Prostate gland (tissue), 2 donors: ENCODE data around the gene TMEM123. TPM values are rescaled to one million over a fixed set of nuclear protein-coding genes. Genes with fewer than 3 reads are reported as not detected.
"Not testable (repeated sequence)": the region's sequence is repeated elsewhere in the genome, so short reads cannot be mapped to it uniquely, and the experiment has no call there.

Source experiments
- DNase-seq: peaks from one replicate; pipeline ENCODE4 v3.0.0-alpha.2; 2019; ENCODE audit warnings: low spot score
- H3K27ac ChIP-seq, 2 donors: fragments of 200-600 bp; sonication (generic); 2 replicates each; pipeline ENCODE4 v1.5.1; 2017 to 2019
- H3K27me3 ChIP-seq: fragments of 200-600 bp; sonication (generic); replicated peaks from 2 replicates; pipeline ENCODE4 v1.5.1; 2019; ENCODE audit not compliant: insufficient read depth
- H3K36me3 ChIP-seq, 2 donors: fragments of 200-600 bp; sonication (generic); 1 replicate in 1 of 2; 2 replicates in 1 of 2; pipeline versions ENCODE4 v1.5.1 to v1.8.1; 2017 to 2019
- H3K4me1 ChIP-seq: fragments of 200-600 bp; sonication (generic); replicated peaks from 2 replicates; pipeline ENCODE4 v1.5.1; 2019
- H3K4me3 ChIP-seq, 2 donors: fragments of 200-600 bp; sonication (generic); 2 replicates each; pipeline ENCODE4 v1.5.1; 2017 to 2019
- H3K9me3 ChIP-seq: fragments of 200-600 bp; sonication (generic); 2 replicates; pipeline ENCODE4 v1.5.1; 2017
- CTCF ChIP-seq, 4 experiments: fragments of 200-600 bp in 2 of 4; fragments of 450-650 bp in 2 of 4; sonication (generic) in 2 of 4; IDR thresholded peaks; 1 replicate in 3 of 4; 2 replicates in 1 of 4; pipeline ENCODE4 v1.5.1; 2016 to 2019; ENCODE audit warnings: antibody characterized with exemption in 4 of 4, mild to moderate bottlenecking in 2 of 4, moderate library complexity in 2 of 4
- POLR2A ChIP-seq: fragments of 450-650 bp; IDR thresholded peaks from one replicate; pipeline ENCODE4 v1.6.1; 2016; ENCODE audit warnings: antibody characterized with exemption, mild to moderate bottlenecking
- POLR2AphosphoS5 ChIP-seq: sonication (generic); formaldehyde crosslinking; IDR thresholded peaks from one replicate; pipeline ENCODE4 v1.6.1; 2017; ENCODE audit warnings: antibody characterized with exemption
- WGBS: methylation state at CpG from one replicate; pipeline ENCODE4 v1.1.5; 2018; 5-methylcytosine and 5-hydroxymethylcytosine counted together
- intact Hi-C: fragments of 100-400 bp; cut with DNase I; formaldehyde crosslinking; loops from one replicate; pipeline ENCODE4 v1.14.2; 2022
- total RNA-seq, 2 donors: library from RNA; depleted of rRNA; stranded (reverse); fragments of >200 nt; gene quantifications; one replicate each; pipeline ENCODE4 v1.1.0, GENCODE V29; 2016

Gene TMEM123
- total RNA-seq, 2 donors from 2014 or later: 205 to 227 TPM

- no peaks in the 10 kb centered on the region for H3K36me3 ChIP-seq
- 75% methylated on average over 18 of the region's 18 CpGs for WGBS
- no peak overlapping the region for H3K4me3 ChIP-seq
- TF ChIP-seq POLR2A: no peak
- no peak for TF ChIP-seq POLR2AphosphoS5
- TF ChIP-seq CTCF (IDR thresholded peaks at IDR 0.05): no peak
- DNase-seq: no peak
- no peaks in the 10 kb centered on the region for H3K27me3 ChIP-seq
- no peak overlapping the region for H3K27ac ChIP-seq
- H3K9me3 ChIP-seq: no peaks in the 10 kb centered on the region
- H3K4me1 ChIP-seq: no peaks in the 10 kb centered on the region
- intact Hi-C loops: no loop called here
Measured at GRCh38 chr11:102438311-102439062, 14.1 kb downstream of the TMEM123 start.

GRCh38 chr11:102437727-102438126 is 14.8 kb downstream of the TMEM123 start:
- DNase-seq: no peak
- TF ChIP-seq CTCF (IDR thresholded peaks at IDR 0.05) (no peak), POLR2AphosphoS5 (no peak), POLR2A (no peak)
- H3K4me1 ChIP-seq: no peaks in the 10 kb centered on the region
- no peaks in the 10 kb centered on the region for H3K9me3 ChIP-seq
- WGBS: 71% methylated on average over 2 of the region's 2 CpGs
- no peak overlapping the region for H3K4me3 ChIP-seq
- no peaks in the 10 kb centered on the region for H3K27me3 ChIP-seq
- no peaks in the 10 kb centered on the region for H3K36me3 ChIP-seq
- intact Hi-C loops: no loop called here
- no peak overlapping the region for H3K27ac ChIP-seq

- intact Hi-C loops: no loop called here
- 82% methylated on average over 2 of the region's 2 CpGs for WGBS
Measured at GRCh38 chr11:102436976-102437375, 15.6 kb downstream of the TMEM123 start.

GRCh38 chr11:102436561-102436960 is 16.0 kb downstream of the TMEM123 start:
- 86% methylated on average over 3 of the region's 3 CpGs for WGBS
- no peak overlapping the region for H3K4me3 ChIP-seq
- TF ChIP-seq POLR2A: no peak
- no peak for TF ChIP-seq POLR2AphosphoS5
- TF ChIP-seq CTCF (IDR thresholded peaks at IDR 0.05): no peak
- intact Hi-C loops: no loop called here
- no peak for DNase-seq
- no peaks in the 10 kb centered on the region for H3K4me1 ChIP-seq
- H3K36me3 ChIP-seq: no peaks in the 10 kb centered on the region
- H3K9me3 ChIP-seq: no peaks in the 10 kb centered on the region
- H3K27me3 ChIP-seq: no peaks in the 10 kb centered on the region
- H3K27ac ChIP-seq: no peak overlapping the region

More at GRCh38 chr11:102436976-102437375, 15.6 kb downstream of the TMEM123 start:
- H3K36me3 ChIP-seq: no peaks in the 10 kb centered on the region
- H3K4me1 ChIP-seq: no peaks in the 10 kb centered on the region
- H3K27me3 ChIP-seq: no peaks in the 10 kb centered on the region
- H3K27ac ChIP-seq: no peak overlapping the region
- no peak overlapping the region for H3K4me3 ChIP-seq
- no peaks in the 10 kb centered on the region for H3K9me3 ChIP-seq
- no peak for DNase-seq
- TF ChIP-seq POLR2A: no peak
- TF ChIP-seq CTCF (IDR thresholded peaks at IDR 0.05): no peak
- no peak for TF ChIP-seq POLR2AphosphoS5

- H3K4me3 ChIP-seq: no peak overlapping the region
- H3K9me3 ChIP-seq: no peaks in the 10 kb centered on the region
- DNase-seq: no peak
- 95% methylated on average over 3 of the region's 3 CpGs for WGBS
- intact Hi-C loops: no loop called here
- H3K36me3 ChIP-seq: no peaks in the 10 kb centered on the region
- TF ChIP-seq POLR2AphosphoS5 (no peak), POLR2A (no peak), CTCF (IDR thresholded peaks at IDR 0.05) (no peak)
- H3K27me3 ChIP-seq: no peaks in the 10 kb centered on the region
- no peaks in the 10 kb centered on the region for H3K4me1 ChIP-seq
- no peak overlapping the region for H3K27ac ChIP-seq
Measured at GRCh38 chr11:102435688-102436087, 16.9 kb downstream of the TMEM123 start.

- WGBS: 76% methylated on average over 3 of the region's 3 CpGs
- DNase-seq, H3K9me3 ChIP-seq, H3K4me1 ChIP-seq, H3K36me3 ChIP-seq, H3K27ac ChIP-seq, H3K4me3 ChIP-seq, H3K27me3 ChIP-seq, intact Hi-C loops: not testable (repeated sequence)
Measured at GRCh38 chr11:102433571-102433970, 19.0 kb downstream of the TMEM123 start.

- H3K4me3 ChIP-seq, H3K4me1 ChIP-seq, H3K27me3 ChIP-seq, H3K9me3 ChIP-seq, H3K27ac ChIP-seq, H3K36me3 ChIP-seq, DNase-seq, intact Hi-C loops: not testable (repeated sequence)
- WGBS: 95% methylated on average over 2 of the region's 2 CpGs
Measured at GRCh38 chr11:102432560-102432959, 20.0 kb downstream of the TMEM123 start.
